HEK293 (cell line): ENCODE results near the gene TMEM208.

Source experiments
- ZNF132 ChIP-seq: fragments of 450-650 bp; formaldehyde crosslinking; IDR thresholded peaks from 2 replicates; pipeline ENCODE4 v1.5.1; 2017; ENCODE audit warnings: missing biosample characterization, missing genetic modification characterization, borderline replicate concordance
- ZNF292 ChIP-seq: fragments of 450-650 bp; formaldehyde crosslinking; IDR thresholded peaks from 2 replicates; pipeline ENCODE4 v1.5.1; 2016; ENCODE audit warnings: low read depth, missing biosample characterization, missing genetic modification characterization, borderline replicate concordance
- ZNF701 ChIP-seq: fragments of 450-650 bp; formaldehyde crosslinking; IDR thresholded peaks from 2 replicates; pipeline ENCODE4 v1.5.1; 2016; ENCODE audit warnings: missing biosample characterization, missing genetic modification characterization
- TF ChIP-seq, protein P1 (sequence below): fragments of 450-650 bp; formaldehyde crosslinking; IDR thresholded peaks from 2 replicates; pipeline ENCODE4 v1.5.1; 2016; ENCODE audit warnings: missing biosample characterization, missing genetic modification characterization
- TF ChIP-seq, protein P2 (sequence below): fragments of 450-650 bp; formaldehyde crosslinking; IDR thresholded peaks from 2 replicates; pipeline ENCODE4 v1.5.1; 2017; ENCODE audit warnings: missing biosample characterization, missing genetic modification characterization
- TF ChIP-seq, protein P3 (sequence below): fragments of 450-650 bp; formaldehyde crosslinking; conservative IDR thresholded peaks from 2 replicates; pipeline ENCODE4 v1.5.1; 2016; ENCODE audit warnings: low read depth, missing biosample characterization, missing genetic modification characterization

DNA sequence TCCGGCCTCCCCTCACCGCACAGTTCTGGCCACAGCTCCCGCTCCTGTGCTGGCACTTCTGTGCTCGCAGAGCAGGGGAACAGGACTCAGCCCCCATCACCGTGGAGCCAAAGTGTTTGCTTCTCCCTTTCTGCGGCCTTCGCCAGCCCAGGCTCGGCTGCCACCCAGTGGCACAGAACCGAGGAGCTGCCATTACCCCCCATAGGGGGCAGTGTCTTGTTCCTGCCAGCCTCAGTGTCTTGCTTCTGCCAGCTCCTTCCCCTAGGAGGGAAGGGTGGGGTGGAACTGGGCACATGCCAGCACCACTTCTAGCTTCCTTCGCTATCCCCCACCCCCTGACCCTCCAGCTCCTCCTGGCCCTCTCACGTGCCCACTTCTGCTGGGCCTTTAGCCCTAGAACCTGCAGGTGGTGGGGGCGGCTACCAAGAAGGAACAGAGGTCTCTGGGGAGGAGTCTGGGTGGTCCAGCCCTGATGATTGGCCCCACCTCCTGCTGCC, 28.6 kb upstream of the TMEM208 start:
- TF ChIP-seq ZNF132, result no peak
- no peak for TF ChIP-seq ZNF292 (tag by site-specific recombination)
- TF ChIP-seq, protein P1, sequence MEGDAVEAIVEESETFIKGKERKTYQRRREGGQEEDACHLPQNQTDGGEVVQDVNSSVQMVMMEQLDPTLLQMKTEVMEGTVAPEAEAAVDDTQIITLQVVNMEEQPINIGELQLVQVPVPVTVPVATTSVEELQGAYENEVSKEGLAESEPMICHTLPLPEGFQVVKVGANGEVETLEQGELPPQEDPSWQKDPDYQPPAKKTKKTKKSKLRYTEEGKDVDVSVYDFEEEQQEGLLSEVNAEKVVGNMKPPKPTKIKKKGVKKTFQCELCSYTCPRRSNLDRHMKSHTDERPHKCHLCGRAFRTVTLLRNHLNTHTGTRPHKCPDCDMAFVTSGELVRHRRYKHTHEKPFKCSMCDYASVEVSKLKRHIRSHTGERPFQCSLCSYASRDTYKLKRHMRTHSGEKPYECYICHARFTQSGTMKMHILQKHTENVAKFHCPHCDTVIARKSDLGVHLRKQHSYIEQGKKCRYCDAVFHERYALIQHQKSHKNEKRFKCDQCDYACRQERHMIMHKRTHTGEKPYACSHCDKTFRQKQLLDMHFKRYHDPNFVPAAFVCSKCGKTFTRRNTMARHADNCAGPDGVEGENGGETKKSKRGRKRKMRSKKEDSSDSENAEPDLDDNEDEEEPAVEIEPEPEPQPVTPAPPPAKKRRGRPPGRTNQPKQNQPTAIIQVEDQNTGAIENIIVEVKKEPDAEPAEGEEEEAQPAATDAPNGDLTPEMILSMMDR (tag by site-specific recombination), result peak; percentile 98
- TF ChIP-seq, protein P2, sequence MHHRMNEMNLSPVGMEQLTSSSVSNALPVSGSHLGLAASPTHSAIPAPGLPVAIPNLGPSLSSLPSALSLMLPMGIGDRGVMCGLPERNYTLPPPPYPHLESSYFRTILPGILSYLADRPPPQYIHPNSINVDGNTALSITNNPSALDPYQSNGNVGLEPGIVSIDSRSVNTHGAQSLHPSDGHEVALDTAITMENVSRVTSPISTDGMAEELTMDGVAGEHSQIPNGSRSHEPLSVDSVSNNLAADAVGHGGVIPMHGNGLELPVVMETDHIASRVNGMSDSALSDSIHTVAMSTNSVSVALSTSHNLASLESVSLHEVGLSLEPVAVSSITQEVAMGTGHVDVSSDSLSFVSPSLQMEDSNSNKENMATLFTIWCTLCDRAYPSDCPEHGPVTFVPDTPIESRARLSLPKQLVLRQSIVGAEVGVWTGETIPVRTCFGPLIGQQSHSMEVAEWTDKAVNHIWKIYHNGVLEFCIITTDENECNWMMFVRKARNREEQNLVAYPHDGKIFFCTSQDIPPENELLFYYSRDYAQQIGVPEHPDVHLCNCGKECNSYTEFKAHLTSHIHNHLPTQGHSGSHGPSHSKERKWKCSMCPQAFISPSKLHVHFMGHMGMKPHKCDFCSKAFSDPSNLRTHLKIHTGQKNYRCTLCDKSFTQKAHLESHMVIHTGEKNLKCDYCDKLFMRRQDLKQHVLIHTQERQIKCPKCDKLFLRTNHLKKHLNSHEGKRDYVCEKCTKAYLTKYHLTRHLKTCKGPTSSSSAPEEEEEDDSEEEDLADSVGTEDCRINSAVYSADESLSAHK (tag by site-specific recombination), result no peak
- no peak for TF ChIP-seq ZNF701 (tag by site-specific recombination)
- TF ChIP-seq, protein P3, sequence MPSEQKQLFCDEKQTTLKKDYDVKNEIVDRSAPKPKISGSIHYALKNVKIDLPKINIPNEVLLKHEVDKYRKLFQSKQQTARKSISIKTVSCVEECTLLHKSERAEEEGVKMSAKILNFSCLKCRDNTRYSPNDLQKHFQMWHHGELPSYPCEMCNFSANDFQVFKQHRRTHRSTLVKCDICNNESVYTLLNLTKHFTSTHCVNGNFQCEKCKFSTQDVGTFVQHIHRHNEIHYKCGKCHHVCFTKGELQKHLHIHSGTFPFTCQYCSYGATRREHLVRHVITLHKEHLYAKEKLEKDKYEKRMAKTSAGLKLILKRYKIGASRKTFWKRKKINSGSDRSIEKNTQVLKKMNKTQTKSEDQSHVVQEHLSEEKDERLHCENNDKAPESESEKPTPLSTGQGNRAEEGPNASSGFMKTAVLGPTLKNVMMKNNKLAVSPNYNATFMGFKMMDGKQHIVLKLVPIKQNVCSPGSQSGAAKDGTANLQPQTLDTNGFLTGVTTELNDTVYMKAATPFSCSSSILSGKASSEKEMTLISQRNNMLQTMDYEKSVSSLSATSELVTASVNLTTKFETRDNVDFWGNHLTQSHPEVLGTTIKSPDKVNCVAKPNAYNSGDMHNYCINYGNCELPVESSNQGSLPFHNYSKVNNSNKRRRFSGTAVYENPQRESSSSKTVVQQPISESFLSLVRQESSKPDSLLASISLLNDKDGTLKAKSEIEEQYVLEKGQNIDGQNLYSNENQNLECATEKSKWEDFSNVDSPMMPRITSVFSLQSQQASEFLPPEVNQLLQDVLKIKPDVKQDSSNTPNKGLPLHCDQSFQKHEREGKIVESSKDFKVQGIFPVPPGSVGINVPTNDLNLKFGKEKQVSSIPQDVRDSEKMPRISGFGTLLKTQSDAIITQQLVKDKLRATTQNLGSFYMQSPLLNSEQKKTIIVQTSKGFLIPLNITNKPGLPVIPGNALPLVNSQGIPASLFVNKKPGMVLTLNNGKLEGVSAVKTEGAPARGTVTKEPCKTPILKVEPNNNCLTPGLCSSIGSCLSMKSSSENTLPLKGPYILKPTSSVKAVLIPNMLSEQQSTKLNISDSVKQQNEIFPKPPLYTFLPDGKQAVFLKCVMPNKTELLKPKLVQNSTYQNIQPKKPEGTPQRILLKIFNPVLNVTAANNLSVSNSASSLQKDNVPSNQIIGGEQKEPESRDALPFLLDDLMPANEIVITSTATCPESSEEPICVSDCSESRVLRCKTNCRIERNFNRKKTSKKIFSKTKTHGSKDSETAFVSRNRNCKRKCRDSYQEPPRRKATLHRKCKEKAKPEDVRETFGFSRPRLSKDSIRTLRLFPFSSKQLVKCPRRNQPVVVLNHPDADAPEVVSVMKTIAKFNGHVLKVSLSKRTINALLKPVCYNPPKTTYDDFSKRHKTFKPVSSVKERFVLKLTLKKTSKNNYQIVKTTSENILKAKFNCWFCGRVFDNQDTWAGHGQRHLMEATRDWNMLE, result no peak
